RWPE2 (cell line): Measurements from ENCODE around the gene BAIAP2L1.

Source experiments
- ATAC-seq: fragments of 200-7000 bp; cut with Tn5 transposase; 3 replicates; pipeline ENCODE4 v1.9.1; 2021; ENCODE audit warnings: low read depth
- DNase-seq: peaks from one replicate; pipeline ENCODE4 v3.0.0-alpha.2; 2020; ENCODE audit warnings: low spot score
- H3K27ac ChIP-seq: fragments of 450-650 bp; 2 replicates; pipeline ENCODE4 v1.5.1; 2017; ENCODE audit warnings: mild to moderate bottlenecking; ENCODE audit not compliant: poor library complexity, severe bottlenecking
- H3K27me3 ChIP-seq: fragments of 250-450 bp; sonication (Bioruptor Pico); 2 replicates; pipeline ENCODE4 v1.5.1; 2021; ENCODE audit warnings: mild to moderate bottlenecking, moderate library complexity; ENCODE audit not compliant: insufficient read depth, poor library complexity, severe bottlenecking
- H3K36me3 ChIP-seq: fragments of 250-450 bp; sonication (Bioruptor Pico); 2 replicates; pipeline ENCODE4 v1.5.1; 2020; ENCODE audit warnings: low read depth, mild to moderate bottlenecking, moderate library complexity
- H3K4me1 ChIP-seq: fragments of 250-450 bp; sonication (Bioruptor Pico); 2 replicates; pipeline ENCODE4 v1.5.1; 2021; ENCODE audit warnings: mild to moderate bottlenecking, moderate library complexity; ENCODE audit not compliant: insufficient read depth, poor library complexity, severe bottlenecking
- H3K4me3 ChIP-seq: fragments of 250-450 bp; sonication (Bioruptor Pico); 2 replicates; pipeline ENCODE4 v1.5.1; 2021; ENCODE audit warnings: mild to moderate bottlenecking, moderate library complexity; ENCODE audit not compliant: severe bottlenecking
- H3K9me3 ChIP-seq: fragments of 250-450 bp; sonication (Bioruptor Pico); 2 replicates; pipeline ENCODE4 v1.5.1; 2021; ENCODE audit warnings: mild to moderate bottlenecking, moderate library complexity; ENCODE audit not compliant: severe bottlenecking
- CTCF ChIP-seq: fragments of 450-650 bp; IDR thresholded peaks from one replicate; pipeline ENCODE4 v1.5.1; 2017; ENCODE audit warnings: mild to moderate bottlenecking, moderate library complexity; ENCODE audit not compliant: poor library complexity, severe bottlenecking

BAIAP2L1 gene

DNA sequence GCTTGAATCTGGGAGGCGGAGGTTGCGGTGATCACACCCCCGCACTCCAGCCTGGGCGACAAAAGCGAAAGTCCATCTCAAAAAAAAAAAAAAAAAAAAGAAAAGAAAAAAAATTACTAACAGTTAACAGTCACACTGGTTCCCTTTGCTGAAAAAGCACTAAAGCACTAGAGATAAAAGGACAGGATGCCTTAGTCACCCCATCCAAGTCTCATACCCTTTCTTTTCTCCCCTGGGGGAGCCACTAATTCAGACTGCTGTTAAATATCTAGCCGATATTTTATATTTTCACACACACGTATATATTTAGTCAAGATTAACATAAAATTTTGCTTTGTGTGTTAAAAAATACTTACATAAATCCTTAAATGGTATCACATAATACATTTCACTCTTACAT, 25.2 kb downstream of the BAIAP2L1 start:
- Histone ChIP-seq H3K9me3 (no peaks in the 10 kb centered on the region), H3K27ac (no peak overlapping the region), H3K36me3 (peaks cover 19% of the 10 kb centered on the region), H3K4me3 (no peak overlapping the region), H3K4me1 (peaks cover 32% of the 10 kb centered on the region), H3K27me3 (no peaks in the 10 kb centered on the region)
- ATAC-seq (no peak), DNase-seq (no peak)
- TF ChIP-seq CTCF, result no peak

DNA sequence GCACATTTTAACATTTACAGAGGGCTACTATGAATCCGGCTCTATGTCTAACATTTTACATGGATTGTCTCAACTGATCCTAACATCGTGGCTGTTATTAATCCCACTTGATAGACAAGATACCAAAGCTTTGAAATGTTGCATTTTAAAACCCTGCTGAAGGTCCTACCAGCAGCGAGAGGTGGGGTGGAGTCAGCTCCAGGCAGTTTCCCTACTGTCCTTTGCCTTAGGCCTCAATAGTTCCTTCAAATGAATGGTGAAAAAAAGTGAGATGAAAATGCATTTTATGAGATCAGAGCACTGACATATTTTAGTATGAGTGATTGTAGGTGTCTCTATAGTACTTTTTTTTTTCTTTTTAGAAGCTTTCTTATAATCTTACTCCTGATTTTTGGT, 26.6 kb downstream of the BAIAP2L1 start:
- ATAC-seq (no peak), DNase-seq (no peak)
- no peak for TF ChIP-seq CTCF
- no peak overlapping the region for H3K4me3 ChIP-seq
- H3K36me3 ChIP-seq, result peaks cover 11% of the 10 kb centered on the region; the same call in 1 of the 2 replicates
- H3K9me3 ChIP-seq, result no peaks in the 10 kb centered on the region
- peaks cover 35% of the 10 kb centered on the region for H3K4me1 ChIP-seq
- no peaks in the 10 kb centered on the region for H3K27me3 ChIP-seq
- peak overlapping the region; percentile 67 for H3K27ac ChIP-seq

DNA sequence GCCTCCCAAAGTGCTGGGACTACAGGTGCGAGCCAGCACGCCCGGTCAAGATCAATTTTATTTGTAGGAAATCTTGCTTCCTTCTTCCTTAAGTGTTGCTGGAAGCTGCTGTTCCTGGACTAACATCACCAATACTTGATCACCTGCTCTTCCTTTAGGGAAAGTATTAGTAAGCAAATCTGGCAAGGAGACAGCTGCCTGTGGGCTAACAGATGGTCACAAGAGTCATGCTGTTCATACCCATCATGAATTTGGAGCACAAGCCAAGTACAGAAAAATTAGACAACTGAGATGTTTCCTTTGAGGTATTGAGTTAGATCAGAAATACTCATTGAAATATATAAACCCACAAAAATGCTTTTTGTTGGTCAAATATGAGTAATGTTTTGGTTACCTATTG, 27.9 kb downstream of the BAIAP2L1 start:
- Histone ChIP-seq H3K36me3 (peaks cover 15% of the 10 kb centered on the region; the same call in 1 of the 2 replicates), H3K27ac (peak overlapping the region; percentile 67), H3K4me3 (no peak overlapping the region), H3K27me3 (no peaks in the 10 kb centered on the region), H3K4me1 (peaks cover 38% of the 10 kb centered on the region), H3K9me3 (no peaks in the 10 kb centered on the region)
- no peak for TF ChIP-seq CTCF
- no peak for DNase-seq
- peak; percentile 87 for ATAC-seq

GRCh38 chr7:98369726-98370125, 31.2 kb downstream of the BAIAP2L1 start:
- Histone ChIP-seq H3K36me3 (peaks cover 28% of the 10 kb centered on the region), H3K27ac (peak overlapping the region; percentile 67), H3K4me3 (no peak overlapping the region), H3K4me1 (peaks cover 38% of the 10 kb centered on the region), H3K27me3 (no peaks in the 10 kb centered on the region), H3K9me3 (no peaks in the 10 kb centered on the region)
- no peak for TF ChIP-seq CTCF
- DNase-seq (no peak), ATAC-seq (no peak)

GRCh38 chr7:98368716-98369115, 32.2 kb downstream of the BAIAP2L1 start:
- H3K4me3 ChIP-seq, result no peak overlapping the region

More at GRCh38 chr7:98368716-98369115, 32.2 kb downstream of the BAIAP2L1 start:
- no peaks in the 10 kb centered on the region for H3K9me3 ChIP-seq
- no peak for ATAC-seq
- H3K27ac ChIP-seq, result no peak overlapping the region
- no peak for TF ChIP-seq CTCF
- peaks cover 23% of the 10 kb centered on the region for H3K36me3 ChIP-seq
- DNase-seq, result no peak
- peaks cover 36% of the 10 kb centered on the region for H3K4me1 ChIP-seq
- no peaks in the 10 kb centered on the region for H3K27me3 ChIP-seq
